HFFc6 (cell line): ENCODE measurements around the gene ASPSCR1. TPM values are rescaled to one million over a fixed set of nuclear protein-coding genes. Genes with fewer than 3 reads are reported as not detected.

ENCODE experiments used
- DNase-seq: peaks from one replicate; pipeline ENCODE4 v3.0.0-alpha.2; 2018
- H3K27ac Mint-ChIP-seq: 2 replicates; pipeline ENCODE4 v1.8.0; 2020; ENCODE audit warnings: mild to moderate bottlenecking, mixed read lengths
- H3K27me3 Mint-ChIP-seq: 2 replicates; pipeline ENCODE4 v1.8.0; 2021; ENCODE audit warnings: mild to moderate bottlenecking, moderate library complexity, mixed read lengths; ENCODE audit not compliant: insufficient read depth
- H3K36me3 Mint-ChIP-seq: 2 replicates; pipeline ENCODE4 v1.8.0; 2021; ENCODE audit warnings: low read depth, mixed read lengths
- H3K4me1 Mint-ChIP-seq: 2 replicates; pipeline ENCODE4 v1.8.0; 2020; ENCODE audit warnings: low read depth, mixed read lengths
- H3K4me3 Mint-ChIP-seq: 2 replicates; pipeline ENCODE4 v1.8.0; 2020; ENCODE audit warnings: mild to moderate bottlenecking, moderate library complexity, mixed read lengths
- H3K9me3 Mint-ChIP-seq: 2 replicates; pipeline ENCODE4 v1.8.0; 2020; ENCODE audit warnings: mild to moderate bottlenecking, mixed read lengths
- CTCF ChIP-seq: fragments of 200-600 bp; sonication (generic); IDR thresholded peaks from 2 replicates; pipeline ENCODE4 v1.5.0; 2021; ENCODE audit warnings: antibody characterized with exemption, mild to moderate bottlenecking
- long read RNA-seq: library from polyadenylated mRNA; unstranded; transcript quantifications from one replicate; pipeline ENCODE4 v2.0.0, GENCODE V29; 2019
- total RNA-seq, 6 experiments: library from RNA; stranded (reverse); fragmentation: NEBNext Ultra II Directional; extraction: Animal tissue kit (Norgen Biotek cat#: 25700); gene quantifications; 2 replicates in 1 of 6; 3 replicates in 5 of 6; pipeline ENCODE4 v1.2.3, GENCODE V29; 2021

The ASPSCR1 gene
- total RNA-seq = 10 to 100 TPM; 26.6 to 36.8 (median 34.7) TPM
- long read RNA-seq, transcript ASPSCR1-202 (16 exons, 1,843 nt) = major isoform, 43 of 56 reads
- long read RNA-seq, partial matches to known transcripts = 4 of 56 reads
- long read RNA-seq, other reads (novel, unspliced or antisense) = 9 of 56 reads

GRCh38 chr17:81977211-81977808, at the start of gene ASPSCR1:
Gene ASPSCR1, plus strand, starts transcription at chr17:81977629. Its CDS starts 18 bp downstream, at chr17:81977647.
- Mint-ChIP-seq H3K4me3 (peak within 1 kb of the TSS; percentile 93), H3K4me1 (peaks cover 27% of the 10 kb centered on the region), H3K27ac (peak within 1 kb of the TSS; percentile 96), H3K36me3 (peaks cover 15% of the 10 kb centered on the region), H3K27me3 (peaks cover 2% of the 10 kb centered on the region; the same call in 1 of the 2 replicates), H3K9me3 (peaks cover 15% of the 10 kb centered on the region)
- TF ChIP-seq CTCF = no peak
- DNase-seq = peak; percentile 84

GRCh38 chr17:81927653-81928543, 49.5 kb upstream of the ASPSCR1 start, which contains the start of gene MAFG:
Gene MAFG, minus strand, starts transcription at chr17:81927735. Its CDS starts 4,550 bp downstream, at chr17:81923185.
- peak within 1 kb of the TSS; percentile 91 for H3K4me3 Mint-ChIP-seq
- H3K27me3 Mint-ChIP-seq = no peaks in the 10 kb centered on the region; the same call in none of the 2 replicates
- H3K9me3 Mint-ChIP-seq = no peaks in the 10 kb centered on the region
- TF ChIP-seq CTCF = peak; percentile 72
- peak; percentile 84 for DNase-seq
- peak within 1 kb of the TSS; percentile 88 for H3K27ac Mint-ChIP-seq
- peaks cover 17% of the 10 kb centered on the region for H3K4me1 Mint-ChIP-seq
- no peaks in the 10 kb centered on the region for H3K36me3 Mint-ChIP-seq

- H3K9me3 Mint-ChIP-seq = no peaks in the 10 kb centered on the region
- no peak for TF ChIP-seq CTCF
- peaks cover 17% of the 10 kb centered on the region for H3K4me1 Mint-ChIP-seq
- no peak for DNase-seq
- no peaks in the 10 kb centered on the region; the same call in none of the 2 replicates for H3K27me3 Mint-ChIP-seq
- H3K27ac Mint-ChIP-seq = no peak overlapping the region
- H3K4me3 Mint-ChIP-seq = peak overlapping the region; percentile 71
- no peaks in the 10 kb centered on the region for H3K36me3 Mint-ChIP-seq
Observed at GRCh38 chr17:81928544-81929252, 48.7 kb upstream of the ASPSCR1 start.

GRCh38 chr17:81929253-81930141, 47.9 kb upstream of the ASPSCR1 start:
- no peaks in the 10 kb centered on the region for H3K9me3 Mint-ChIP-seq
- DNase-seq = no peak
- TF ChIP-seq CTCF = no peak
- H3K36me3 Mint-ChIP-seq = no peaks in the 10 kb centered on the region
- peaks cover 12% of the 10 kb centered on the region for H3K4me1 Mint-ChIP-seq
- no peak overlapping the region for H3K27ac Mint-ChIP-seq
- no peaks in the 10 kb centered on the region; the same call in none of the 2 replicates for H3K27me3 Mint-ChIP-seq
- peak overlapping the region; percentile 59; the same call in 1 of the 2 replicates for H3K4me3 Mint-ChIP-seq
